GM19023 (cell line): ENCODE measurements around the gene PRIM1.
"Not testable (repeated sequence)": the region's sequence is repeated elsewhere in the genome, so short reads cannot be mapped to it uniquely, and the experiment has no call there.

Experiments
- ATAC-seq: cut with Tn5 transposase; IDR thresholded peaks from one replicate; pipeline ENCODE4 v1.9.1; 2021; ENCODE audit warnings: mild to moderate bottlenecking, moderate library complexity; ENCODE audit not compliant: unreplicated experiment

PRIM1 gene

GRCh38 chr12:56718636-56719035, 33.5 kb downstream of the PRIM1 start:
- no peak for ATAC-seq

- ATAC-seq = no peak
These were observed 34.0 kb downstream of the PRIM1 start for GRCh38 chr12:56718149-56718548.

GRCh38 chr12:56716933-56717880, 34.9 kb downstream of the PRIM1 start:
- no peak for ATAC-seq

- no peak for ATAC-seq
These were observed 35.7 kb downstream of the PRIM1 start for GRCh38 chr12:56716458-56716857.

- no peak for ATAC-seq
These were observed 36.3 kb downstream of the PRIM1 start for GRCh38 chr12:56715798-56716197.

GRCh38 chr12:56714431-56714929, 37.6 kb downstream of the PRIM1 start:
- no peak for ATAC-seq

- ATAC-seq = no peak
These were observed 38.8 kb downstream of the PRIM1 start for GRCh38 chr12:56713345-56713744.

- ATAC-seq = no peak
These were observed 42.3 kb downstream of the PRIM1 start for GRCh38 chr12:56709759-56710376.

GRCh38 chr12:56704522-56704921, 47.6 kb downstream of the PRIM1 start:
- not testable (repeated sequence) for ATAC-seq

- no peak for ATAC-seq
These were observed 53.0 kb downstream of the PRIM1 start for GRCh38 chr12:56699020-56699661.

- ATAC-seq = no peak
These were observed 56.6 kb downstream of the PRIM1 start for GRCh38 chr12:56695327-56696101.

- ATAC-seq = no peak
These were observed 58.0 kb downstream of the PRIM1 start for GRCh38 chr12:56694161-56694560.

- no peak for ATAC-seq
These were observed 63.3 kb downstream of the PRIM1 start for GRCh38 chr12:56688846-56689109.

GRCh38 chr12:56688129-56688845, 63.8 kb downstream of the PRIM1 start, which contains the start of gene PTGES3:
TSS of gene PTGES3 (minus strand) at chr12:56688284. CDS start at chr12:56687999, 285 bp downstream.
- ATAC-seq = peak; percentile 67

- peak; percentile 18 for ATAC-seq
These were observed 64.6 kb downstream of the PRIM1 start for GRCh38 chr12:56687223-56688128.

- no peak for ATAC-seq
These were observed 67.3 kb downstream of the PRIM1 start for GRCh38 chr12:56684745-56685359.

GRCh38 chr12:56682323-56682722, 69.8 kb downstream of the PRIM1 start:
- no peak for ATAC-seq
